GM23338 (cell line): Measurements from ENCODE around the gene INSRR. TPM values are rescaled to one million over a fixed set of nuclear protein-coding genes. Genes with fewer than 3 reads are reported as not detected.

Source experiments
- ATAC-seq: fragments of 200-7000 bp; cut with Tn5 transposase; 3 replicates; pipeline ENCODE4 v1.9.1; 2020
- DNase-seq: peaks from one replicate; pipeline ENCODE4 v3.0.0-alpha.2; 2015; ENCODE audit warnings: low spot score
- H2AFZ ChIP-seq: fragments of 200-600 bp; sonication (generic); 2 replicates; pipeline ENCODE4 v1.8.0; 2016; ENCODE audit warnings: antibody characterized with exemption, mild to moderate bottlenecking, moderate library complexity
- H3F3A ChIP-seq: fragments of 200-600 bp; sonication (generic); replicated peaks from 2 replicates; pipeline ENCODE4 v1.8.0; 2017; ENCODE audit warnings: antibody characterized with exemption, mixed run types, low read depth
- H3K27ac ChIP-seq: fragments of 200-600 bp; sonication (generic); 2 replicates; pipeline ENCODE4 v1.6.1; 2016; ENCODE audit warnings: low read depth
- H3K27me3 ChIP-seq: fragments of 200-600 bp; sonication (generic); 2 replicates; pipeline ENCODE4 v1.8.0; 2016; ENCODE audit warnings: mild to moderate bottlenecking, mixed run types, moderate library complexity; ENCODE audit not compliant: insufficient read depth
- H3K36me3 ChIP-seq: fragments of 200-600 bp; sonication (generic); 2 replicates; pipeline ENCODE4 v1.8.0; 2016; ENCODE audit warnings: mild to moderate bottlenecking; ENCODE audit not compliant: insufficient read depth
- H3K4me1 ChIP-seq: fragments of 200-600 bp; sonication (generic); 2 replicates; pipeline ENCODE4 v1.8.0; 2016; ENCODE audit warnings: mild to moderate bottlenecking, moderate library complexity; ENCODE audit not compliant: insufficient read depth
- H3K4me2 ChIP-seq: fragments of 200-600 bp; sonication (generic); 2 replicates; pipeline ENCODE4 v1.7.1; 2017; ENCODE audit warnings: mixed run types
- H3K4me3 ChIP-seq: fragments of 200-600 bp; sonication (generic); 2 replicates; pipeline ENCODE4 v1.6.1; 2016; ENCODE audit warnings: mixed run types
- H3K79me2 ChIP-seq: fragments of 200-600 bp; sonication (generic); replicated peaks from 2 replicates; pipeline ENCODE4 v1.8.0; 2017; ENCODE audit warnings: mild to moderate bottlenecking; ENCODE audit not compliant: insufficient read depth
- H3K9me2 ChIP-seq: fragments of 200-600 bp; sonication (generic); 2 replicates; pipeline ENCODE4 v1.8.0; 2017; ENCODE audit not compliant: insufficient read depth
- H4K20me1 ChIP-seq: fragments of 200-600 bp; sonication (generic); replicated peaks from 2 replicates; pipeline ENCODE4 v1.8.0; 2017; ENCODE audit warnings: mild to moderate bottlenecking; ENCODE audit not compliant: insufficient read depth
- H3K27ac Mint-ChIP-seq: 2 replicates; pipeline ENCODE4 v1.8.0; 2020; ENCODE audit warnings: inconsistent platforms, mild to moderate bottlenecking, moderate library complexity, mixed read lengths
- H3K27me3 Mint-ChIP-seq: 3 replicates; pipeline ENCODE4 v1.8.0; 2022; ENCODE audit warnings: low read depth, mild to moderate bottlenecking, moderate library complexity, mixed read lengths, inconsistent platforms; ENCODE audit not compliant: insufficient read depth, poor library complexity
- H3K36me3 Mint-ChIP-seq: 3 replicates; pipeline ENCODE4 v1.8.0; 2021; ENCODE audit warnings: low read depth, mild to moderate bottlenecking, inconsistent platforms, moderate library complexity, mixed read lengths
- H3K4me1 Mint-ChIP-seq: 3 replicates; pipeline ENCODE4 v1.8.0; 2020; ENCODE audit warnings: mild to moderate bottlenecking, inconsistent platforms, mixed read lengths
- H3K4me3 Mint-ChIP-seq: 3 replicates; pipeline ENCODE4 v1.8.0; 2021; ENCODE audit warnings: moderate library complexity, mild to moderate bottlenecking, inconsistent platforms, mixed read lengths
- H3K9me3 Mint-ChIP-seq: 3 replicates; pipeline ENCODE4 v1.8.0; 2020; ENCODE audit warnings: moderate library complexity, mild to moderate bottlenecking, inconsistent platforms, mixed read lengths
- EZH2 ChIP-seq: fragments of 200-600 bp; sonication (generic); IDR thresholded peaks from one replicate; pipeline ENCODE4 v1.8.0; 2017; ENCODE audit warnings: antibody characterized with exemption, mild to moderate bottlenecking, low read depth; ENCODE audit not compliant: unreplicated experiment
- EZH2phosphoT487 ChIP-seq: fragments of 200-600 bp; sonication (generic); IDR thresholded peaks from one replicate; pipeline ENCODE4 v1.8.1; 2018; ENCODE audit warnings: antibody characterized with exemption; ENCODE audit not compliant: unreplicated experiment
- NANOG ChIP-seq: IDR thresholded peaks from 2 replicates; pipeline ENCODE4 v1.6.1; 2016; ENCODE audit warnings: antibody characterized with exemption, borderline replicate concordance
- POLR2AphosphoS5 ChIP-seq: IDR thresholded peaks from 2 replicates; pipeline ENCODE4 v1.6.1; 2016; ENCODE audit warnings: antibody characterized with exemption, low read depth
- STAT1 ChIP-seq: IDR thresholded peaks from one replicate; pipeline ENCODE4 v1.6.1; 2016; ENCODE audit warnings: antibody characterized with exemption; ENCODE audit not compliant: unreplicated experiment
- ZNF114 ChIP-seq: fragments of 250-450 bp; sonication (Bioruptor Pico); IDR thresholded peaks from 2 replicates; pipeline ENCODE4 v1.5.0; 2020; ENCODE audit warnings: mild to moderate bottlenecking, moderate library complexity
- polyA plus RNA-seq: library from polyadenylated mRNA; unstranded; fragments of >200 nt; fragmentation: Nextera tagmentation; extraction: Ambion mirVana; gene quantifications from 2 replicates; pipeline ENCODE4 v1.2.1, GENCODE V29; 2016
- total RNA-seq: library from RNA; depleted of rRNA; stranded (reverse); fragments of >200 nt; shearing (Covaris generic); gene quantifications from 2 replicates; pipeline ENCODE4 v1.2.3, GENCODE V29; 2014
- TF ChIP-seq, protein P1 (sequence below): fragments of 250-450 bp; sonication (Bioruptor Pico); IDR thresholded peaks from 2 replicates; pipeline ENCODE4 v1.5.0; 2020; ENCODE audit warnings: mild to moderate bottlenecking, moderate library complexity
- TF ChIP-seq, protein P2 (sequence below): IDR thresholded peaks from 2 replicates; pipeline ENCODE4 v1.6.1; 2016; ENCODE audit warnings: antibody characterized with exemption
- TF ChIP-seq, protein P3 (sequence below): IDR thresholded peaks from one replicate; pipeline ENCODE4 v1.6.1; 2018; ENCODE audit warnings: antibody characterized with exemption; ENCODE audit not compliant: unreplicated experiment

The INSRR gene
- total and polyA plus RNA-seq, 2 experiments from 2014 or later: not detected

DNA sequence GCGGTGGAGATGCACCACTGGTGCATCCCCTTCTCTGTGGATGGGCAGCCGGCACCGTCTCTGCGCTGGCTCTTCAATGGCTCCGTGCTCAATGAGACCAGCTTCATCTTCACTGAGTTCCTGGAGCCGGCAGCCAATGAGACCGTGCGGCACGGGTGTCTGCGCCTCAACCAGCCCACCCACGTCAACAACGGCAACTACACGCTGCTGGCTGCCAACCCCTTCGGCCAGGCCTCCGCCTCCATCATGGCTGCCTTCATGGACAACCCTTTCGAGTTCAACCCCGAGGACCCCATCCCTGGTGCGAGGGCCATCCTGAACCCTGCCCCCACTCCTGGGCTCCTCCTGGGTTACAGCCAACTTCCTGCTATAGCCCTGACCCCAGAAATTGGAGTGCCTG, 14.7 kb upstream of the INSRR start (continued):
- TF ChIP-seq, protein P1, sequence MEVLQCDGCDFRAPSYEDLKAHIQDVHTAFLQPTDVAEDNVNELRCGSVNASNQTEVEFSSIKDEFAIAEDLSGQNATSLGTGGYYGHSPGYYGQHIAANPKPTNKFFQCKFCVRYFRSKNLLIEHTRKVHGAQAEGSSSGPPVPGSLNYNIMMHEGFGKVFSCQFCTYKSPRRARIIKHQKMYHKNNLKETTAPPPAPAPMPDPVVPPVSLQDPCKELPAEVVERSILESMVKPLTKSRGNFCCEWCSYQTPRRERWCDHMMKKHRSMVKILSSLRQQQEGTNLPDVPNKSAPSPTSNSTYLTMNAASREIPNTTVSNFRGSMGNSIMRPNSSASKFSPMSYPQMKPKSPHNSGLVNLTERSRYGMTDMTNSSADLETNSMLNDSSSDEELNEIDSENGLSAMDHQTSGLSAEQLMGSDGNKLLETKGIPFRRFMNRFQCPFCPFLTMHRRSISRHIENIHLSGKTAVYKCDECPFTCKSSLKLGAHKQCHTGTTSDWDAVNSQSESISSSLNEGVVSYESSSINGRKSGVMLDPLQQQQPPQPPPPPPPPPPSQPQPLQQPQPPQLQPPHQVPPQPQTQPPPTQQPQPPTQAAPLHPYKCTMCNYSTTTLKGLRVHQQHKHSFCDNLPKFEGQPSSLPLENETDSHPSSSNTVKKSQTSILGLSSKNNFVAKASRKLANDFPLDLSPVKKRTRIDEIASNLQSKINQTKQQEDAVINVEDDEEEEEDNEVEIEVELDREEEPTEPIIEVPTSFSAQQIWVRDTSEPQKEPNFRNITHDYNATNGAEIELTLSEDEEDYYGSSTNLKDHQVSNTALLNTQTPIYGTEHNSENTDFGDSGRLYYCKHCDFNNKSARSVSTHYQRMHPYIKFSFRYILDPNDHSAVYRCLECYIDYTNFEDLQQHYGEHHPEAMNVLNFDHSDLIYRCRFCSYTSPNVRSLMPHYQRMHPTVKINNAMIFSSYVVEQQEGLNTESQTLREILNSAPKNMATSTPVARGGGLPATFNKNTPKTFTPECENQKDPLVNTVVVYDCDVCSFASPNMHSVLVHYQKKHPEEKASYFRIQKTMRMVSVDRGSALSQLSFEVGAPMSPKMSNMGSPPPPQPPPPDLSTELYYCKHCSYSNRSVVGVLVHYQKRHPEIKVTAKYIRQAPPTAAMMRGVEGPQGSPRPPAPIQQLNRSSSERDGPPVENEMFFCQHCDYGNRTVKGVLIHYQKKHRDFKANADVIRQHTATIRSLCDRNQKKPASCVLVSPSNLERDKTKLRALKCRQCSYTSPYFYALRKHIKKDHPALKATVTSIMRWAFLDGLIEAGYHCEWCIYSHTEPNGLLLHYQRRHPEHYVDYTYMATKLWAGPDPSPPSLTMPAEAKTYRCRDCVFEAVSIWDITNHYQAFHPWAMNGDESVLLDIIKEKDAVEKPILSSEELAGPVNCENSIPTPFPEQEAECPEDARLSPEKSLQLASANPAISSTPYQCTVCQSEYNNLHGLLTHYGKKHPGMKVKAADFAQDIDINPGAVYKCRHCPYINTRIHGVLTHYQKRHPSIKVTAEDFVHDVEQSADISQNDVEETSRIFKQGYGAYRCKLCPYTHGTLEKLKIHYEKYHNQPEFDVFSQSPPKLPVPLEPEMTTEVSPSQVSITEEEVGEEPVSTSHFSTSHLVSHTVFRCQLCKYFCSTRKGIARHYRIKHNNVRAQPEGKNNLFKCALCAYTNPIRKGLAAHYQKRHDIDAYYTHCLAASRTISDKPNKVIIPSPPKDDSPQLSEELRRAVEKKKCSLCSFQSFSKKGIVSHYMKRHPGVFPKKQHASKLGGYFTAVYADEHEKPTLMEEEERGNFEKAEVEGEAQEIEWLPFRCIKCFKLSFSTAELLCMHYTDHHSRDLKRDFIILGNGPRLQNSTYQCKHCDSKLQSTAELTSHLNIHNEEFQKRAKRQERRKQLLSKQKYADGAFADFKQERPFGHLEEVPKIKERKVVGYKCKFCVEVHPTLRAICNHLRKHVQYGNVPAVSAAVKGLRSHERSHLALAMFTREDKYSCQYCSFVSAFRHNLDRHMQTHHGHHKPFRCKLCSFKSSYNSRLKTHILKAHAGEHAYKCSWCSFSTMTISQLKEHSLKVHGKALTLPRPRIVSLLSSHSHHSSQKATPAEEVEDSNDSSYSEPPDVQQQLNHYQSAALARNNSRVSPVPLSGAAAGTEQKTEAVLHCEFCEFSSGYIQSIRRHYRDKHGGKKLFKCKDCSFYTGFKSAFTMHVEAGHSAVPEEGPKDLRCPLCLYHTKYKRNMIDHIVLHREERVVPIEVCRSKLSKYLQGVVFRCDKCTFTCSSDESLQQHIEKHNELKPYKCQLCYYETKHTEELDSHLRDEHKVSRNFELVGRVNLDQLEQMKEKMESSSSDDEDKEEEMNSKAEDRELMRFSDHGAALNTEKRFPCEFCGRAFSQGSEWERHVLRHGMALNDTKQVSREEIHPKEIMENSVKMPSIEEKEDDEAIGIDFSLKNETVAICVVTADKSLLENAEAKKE: no peak
- TF ChIP-seq EZH2phosphoT487: no peak
- TF ChIP-seq, protein P2, sequence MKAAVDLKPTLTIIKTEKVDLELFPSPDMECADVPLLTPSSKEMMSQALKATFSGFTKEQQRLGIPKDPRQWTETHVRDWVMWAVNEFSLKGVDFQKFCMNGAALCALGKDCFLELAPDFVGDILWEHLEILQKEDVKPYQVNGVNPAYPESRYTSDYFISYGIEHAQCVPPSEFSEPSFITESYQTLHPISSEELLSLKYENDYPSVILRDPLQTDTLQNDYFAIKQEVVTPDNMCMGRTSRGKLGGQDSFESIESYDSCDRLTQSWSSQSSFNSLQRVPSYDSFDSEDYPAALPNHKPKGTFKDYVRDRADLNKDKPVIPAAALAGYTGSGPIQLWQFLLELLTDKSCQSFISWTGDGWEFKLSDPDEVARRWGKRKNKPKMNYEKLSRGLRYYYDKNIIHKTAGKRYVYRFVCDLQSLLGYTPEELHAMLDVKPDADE: no peak

DNA sequence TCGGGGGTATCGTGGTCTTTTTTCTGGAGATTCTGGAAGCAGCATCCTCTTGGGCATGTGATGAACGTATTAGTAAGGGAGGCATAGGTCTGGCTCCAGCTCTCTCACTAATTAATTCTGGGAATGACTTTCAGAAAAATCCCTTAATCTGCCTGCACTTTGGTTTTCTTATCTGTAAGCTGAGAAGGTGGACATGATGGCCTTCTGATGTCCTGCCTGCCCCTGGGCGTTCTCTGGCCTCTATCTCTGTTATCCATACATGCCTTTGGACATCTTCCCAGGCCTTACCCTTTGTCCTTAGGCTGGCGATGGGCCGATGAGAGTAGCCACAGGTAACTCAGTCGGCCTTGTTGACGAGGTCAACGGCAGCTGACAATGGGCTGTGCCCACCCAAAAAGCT, 10.5 kb upstream of the INSRR start:
- H3K27ac ChIP-seq: no peak overlapping the region
- peaks cover 22% of the 10 kb centered on the region for H3K27me3 Mint-ChIP-seq
- no peaks in the 10 kb centered on the region for H3F3A ChIP-seq
- H3K4me3 Mint-ChIP-seq: no peak overlapping the region
- DNase-seq (no peak), ATAC-seq (no peak)
- H3K4me3 ChIP-seq: no peak overlapping the region
- H4K20me1 ChIP-seq: no peaks in the 10 kb centered on the region
- H3K4me2 ChIP-seq: no peak overlapping the region
- no peaks in the 10 kb centered on the region for H3K36me3 Mint-ChIP-seq
- peaks cover 27% of the 10 kb centered on the region for H3K27me3 ChIP-seq
- no peaks in the 10 kb centered on the region for H3K79me2 ChIP-seq
- no peaks in the 10 kb centered on the region; the same call in 2 of the 3 replicates for H3K9me3 Mint-ChIP-seq
- no peak overlapping the region for H2AFZ ChIP-seq
- no peaks in the 10 kb centered on the region for H3K9me2 ChIP-seq
- H3K36me3 ChIP-seq: no peaks in the 10 kb centered on the region
- H3K4me1 Mint-ChIP-seq: peaks cover 25% of the 10 kb centered on the region
- no peak overlapping the region for H3K27ac Mint-ChIP-seq
- H3K4me1 ChIP-seq: peaks cover 9% of the 10 kb centered on the region; the same call in 1 of the 2 replicates
- no peak for TF ChIP-seq STAT1
- no peak for TF ChIP-seq EZH2
- TF ChIP-seq, protein P3, sequence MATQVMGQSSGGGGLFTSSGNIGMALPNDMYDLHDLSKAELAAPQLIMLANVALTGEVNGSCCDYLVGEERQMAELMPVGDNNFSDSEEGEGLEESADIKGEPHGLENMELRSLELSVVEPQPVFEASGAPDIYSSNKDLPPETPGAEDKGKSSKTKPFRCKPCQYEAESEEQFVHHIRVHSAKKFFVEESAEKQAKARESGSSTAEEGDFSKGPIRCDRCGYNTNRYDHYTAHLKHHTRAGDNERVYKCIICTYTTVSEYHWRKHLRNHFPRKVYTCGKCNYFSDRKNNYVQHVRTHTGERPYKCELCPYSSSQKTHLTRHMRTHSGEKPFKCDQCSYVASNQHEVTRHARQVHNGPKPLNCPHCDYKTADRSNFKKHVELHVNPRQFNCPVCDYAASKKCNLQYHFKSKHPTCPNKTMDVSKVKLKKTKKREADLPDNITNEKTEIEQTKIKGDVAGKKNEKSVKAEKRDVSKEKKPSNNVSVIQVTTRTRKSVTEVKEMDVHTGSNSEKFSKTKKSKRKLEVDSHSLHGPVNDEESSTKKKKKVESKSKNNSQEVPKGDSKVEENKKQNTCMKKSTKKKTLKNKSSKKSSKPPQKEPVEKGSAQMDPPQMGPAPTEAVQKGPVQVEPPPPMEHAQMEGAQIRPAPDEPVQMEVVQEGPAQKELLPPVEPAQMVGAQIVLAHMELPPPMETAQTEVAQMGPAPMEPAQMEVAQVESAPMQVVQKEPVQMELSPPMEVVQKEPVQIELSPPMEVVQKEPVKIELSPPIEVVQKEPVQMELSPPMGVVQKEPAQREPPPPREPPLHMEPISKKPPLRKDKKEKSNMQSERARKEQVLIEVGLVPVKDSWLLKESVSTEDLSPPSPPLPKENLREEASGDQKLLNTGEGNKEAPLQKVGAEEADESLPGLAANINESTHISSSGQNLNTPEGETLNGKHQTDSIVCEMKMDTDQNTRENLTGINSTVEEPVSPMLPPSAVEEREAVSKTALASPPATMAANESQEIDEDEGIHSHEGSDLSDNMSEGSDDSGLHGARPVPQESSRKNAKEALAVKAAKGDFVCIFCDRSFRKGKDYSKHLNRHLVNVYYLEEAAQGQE: no peak
- no peak for TF ChIP-seq NANOG
- no peak for TF ChIP-seq POLR2AphosphoS5
- no peak for TF ChIP-seq ZNF114 (CRISPR knock-in tag)
- TF ChIP-seq EZH2phosphoT487: no peak
